Nephron progenitor cell (in vitro differentiated cells): ENCODE measurements around the gene PCAT7.

Experiments
- DNase-seq: peaks from one replicate; pipeline ENCODE4 v3.0.0; 2021
- H3K27ac Mint-ChIP-seq: 2 replicates; pipeline ENCODE4 v1.8.0; 2021; ENCODE audit warnings: mild to moderate bottlenecking, moderate library complexity, mixed read lengths
- H3K27me3 Mint-ChIP-seq: 2 replicates; pipeline ENCODE4 v1.8.0; 2021; ENCODE audit warnings: mild to moderate bottlenecking, low read depth, mixed read lengths; ENCODE audit not compliant: poor library complexity
- H3K36me3 Mint-ChIP-seq: 2 replicates; pipeline ENCODE4 v1.8.0; 2021; ENCODE audit warnings: low read depth, mixed read lengths
- H3K4me1 Mint-ChIP-seq: 2 replicates; pipeline ENCODE4 v1.8.0; 2021; ENCODE audit warnings: mixed read lengths
- H3K4me3 Mint-ChIP-seq: 2 replicates; pipeline ENCODE4 v1.8.0; 2021; ENCODE audit warnings: mild to moderate bottlenecking, moderate library complexity, mixed read lengths
- H3K9me3 Mint-ChIP-seq: 2 replicates; pipeline ENCODE4 v1.8.0; 2021; ENCODE audit warnings: mild to moderate bottlenecking, moderate library complexity, mixed read lengths
- CTCF ChIP-seq: fragments of 200-600 bp; sonication (generic); IDR thresholded peaks from 2 replicates; pipeline ENCODE4 v1.5.0; 2021; ENCODE audit warnings: antibody characterized with exemption

Gene PCAT7

GRCh38 chr9:94567271-94567670, 12.4 kb downstream of the PCAT7 start:
- TF ChIP-seq CTCF = no peak
- peaks cover 3% of the 10 kb centered on the region for H3K27me3 Mint-ChIP-seq
- H3K36me3 Mint-ChIP-seq = peaks cover 38% of the 10 kb centered on the region
- no peak overlapping the region for H3K27ac Mint-ChIP-seq
- no peak overlapping the region for H3K4me3 Mint-ChIP-seq
- no peaks in the 10 kb centered on the region for H3K4me1 Mint-ChIP-seq
- DNase-seq = no peak
- H3K9me3 Mint-ChIP-seq = peaks cover 5% of the 10 kb centered on the region

GRCh38 chr9:94568250-94568889, 13.5 kb downstream of the PCAT7 start:
- TF ChIP-seq CTCF = no peak
- Mint-ChIP-seq H3K27me3 (peaks cover 11% of the 10 kb centered on the region), H3K36me3 (peaks cover 27% of the 10 kb centered on the region), H3K4me1 (no peaks in the 10 kb centered on the region), H3K9me3 (peaks cover 5% of the 10 kb centered on the region), H3K4me3 (no peak overlapping the region), H3K27ac (peak overlapping the region; percentile 27)
- no peak for DNase-seq

DNA sequence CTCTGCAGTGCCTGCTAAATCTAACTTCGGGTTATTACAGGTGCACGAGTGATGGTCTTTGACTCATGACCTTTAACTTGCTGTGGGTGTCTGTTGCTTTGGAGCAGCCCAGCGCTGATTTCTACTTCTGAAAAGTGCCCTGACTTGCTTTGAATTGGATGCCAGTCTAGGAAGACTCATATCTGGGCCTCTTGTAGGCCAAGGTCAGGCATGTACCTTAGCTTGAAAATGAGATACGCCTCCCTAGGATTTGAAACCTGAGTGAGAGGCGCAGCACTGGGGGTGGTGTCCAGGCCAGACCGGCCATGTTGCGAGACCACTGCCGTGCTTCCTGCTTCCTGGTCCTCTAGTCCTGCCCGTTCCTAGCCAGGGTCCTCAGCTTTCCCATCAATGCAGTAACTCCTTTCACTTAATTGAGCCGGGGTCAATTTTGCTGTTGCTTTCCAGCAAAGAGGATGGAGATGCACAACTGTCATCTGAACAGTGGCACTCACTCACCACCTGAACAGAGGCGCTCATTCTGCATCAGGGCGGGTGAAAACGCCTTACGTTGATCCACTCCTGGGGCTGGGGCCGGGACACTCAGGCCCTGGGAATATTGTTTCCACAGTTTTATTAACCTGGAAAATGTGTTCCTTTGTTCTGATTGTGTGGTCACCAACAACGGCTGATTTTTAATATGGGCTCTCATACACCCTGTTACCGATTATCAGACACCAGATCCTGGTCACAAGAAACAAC, 14.3 kb downstream of the PCAT7 start:
- no peak for TF ChIP-seq CTCF
- Mint-ChIP-seq H3K4me3 (no peak overlapping the region), H3K27ac (no peak overlapping the region), H3K27me3 (peaks cover 16% of the 10 kb centered on the region), H3K36me3 (peaks cover 20% of the 10 kb centered on the region), H3K4me1 (no peaks in the 10 kb centered on the region), H3K9me3 (peaks cover 2% of the 10 kb centered on the region)
- no peak for DNase-seq

DNA sequence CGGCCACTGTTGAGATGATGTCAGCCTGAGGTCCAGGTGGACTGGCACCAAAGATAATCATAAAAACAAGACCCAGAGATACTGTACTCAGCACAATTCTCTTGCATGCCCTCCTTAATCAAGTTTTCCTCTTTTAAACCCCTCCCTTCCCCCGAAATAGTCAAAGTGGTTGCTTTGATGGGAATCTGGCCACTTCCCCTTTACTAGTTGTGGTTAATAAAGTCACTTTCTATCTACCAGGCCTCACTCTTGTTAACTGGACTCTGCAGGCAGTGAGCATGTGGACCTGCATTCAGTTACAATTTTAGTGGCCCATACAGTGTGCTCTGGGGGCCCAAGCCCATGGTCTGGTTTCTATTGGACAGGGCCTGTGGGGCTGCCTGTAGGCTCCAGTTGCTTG, 21.2 kb downstream of the PCAT7 start:
- no peak for TF ChIP-seq CTCF
- H3K4me3 Mint-ChIP-seq = no peak overlapping the region
- H3K4me1 Mint-ChIP-seq = peaks cover 8% of the 10 kb centered on the region
- no peaks in the 10 kb centered on the region for H3K36me3 Mint-ChIP-seq
- no peak for DNase-seq
- H3K27ac Mint-ChIP-seq = no peak overlapping the region
- peaks cover 24% of the 10 kb centered on the region for H3K27me3 Mint-ChIP-seq
- no peaks in the 10 kb centered on the region for H3K9me3 Mint-ChIP-seq

GRCh38 chr9:94577036-94577435, 22.2 kb downstream of the PCAT7 start:
- no peak for TF ChIP-seq CTCF
- Mint-ChIP-seq H3K27ac (no peak overlapping the region), H3K27me3 (peaks cover 22% of the 10 kb centered on the region), H3K4me3 (no peak overlapping the region), H3K36me3 (no peaks in the 10 kb centered on the region), H3K4me1 (peaks cover 8% of the 10 kb centered on the region), H3K9me3 (no peaks in the 10 kb centered on the region)
- DNase-seq = no peak

DNA sequence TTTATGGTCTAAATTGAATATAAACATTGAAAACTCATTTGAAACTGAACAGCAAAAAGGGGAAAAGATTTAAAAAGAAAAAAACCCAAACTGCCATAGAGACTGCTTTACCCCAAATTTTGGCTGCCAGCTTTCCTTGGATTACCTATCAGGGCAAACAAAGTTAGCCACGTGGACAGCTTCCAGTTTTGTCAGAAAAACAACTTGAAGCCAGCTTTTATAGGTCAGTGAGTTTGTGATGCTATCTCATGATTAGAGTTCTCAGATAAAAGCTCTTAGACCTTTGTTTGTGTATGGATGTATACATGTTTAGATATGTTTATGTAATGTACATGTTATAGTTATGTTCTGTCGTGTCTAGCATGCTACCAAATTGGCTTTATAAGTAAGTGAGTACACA, 22.7 kb downstream of the PCAT7 start:
- DNase-seq = no peak
- H3K27ac Mint-ChIP-seq = no peak overlapping the region
- H3K36me3 Mint-ChIP-seq = no peaks in the 10 kb centered on the region
- no peak overlapping the region for H3K4me3 Mint-ChIP-seq
- peaks cover 17% of the 10 kb centered on the region for H3K27me3 Mint-ChIP-seq
- TF ChIP-seq CTCF = no peak
- H3K9me3 Mint-ChIP-seq = no peaks in the 10 kb centered on the region
- H3K4me1 Mint-ChIP-seq = peaks cover 8% of the 10 kb centered on the region
